ENCODE results near the gene TMPRSS6. TPM values are rescaled to one million over a fixed set of nuclear protein-coding genes. Genes with fewer than 3 reads are reported as not detected.

TMPRSS6 gene
- total RNA-seq, 6 experiments from 2014 or later, result 40.7 to 104 (median 60.6) TPM

DNA sequence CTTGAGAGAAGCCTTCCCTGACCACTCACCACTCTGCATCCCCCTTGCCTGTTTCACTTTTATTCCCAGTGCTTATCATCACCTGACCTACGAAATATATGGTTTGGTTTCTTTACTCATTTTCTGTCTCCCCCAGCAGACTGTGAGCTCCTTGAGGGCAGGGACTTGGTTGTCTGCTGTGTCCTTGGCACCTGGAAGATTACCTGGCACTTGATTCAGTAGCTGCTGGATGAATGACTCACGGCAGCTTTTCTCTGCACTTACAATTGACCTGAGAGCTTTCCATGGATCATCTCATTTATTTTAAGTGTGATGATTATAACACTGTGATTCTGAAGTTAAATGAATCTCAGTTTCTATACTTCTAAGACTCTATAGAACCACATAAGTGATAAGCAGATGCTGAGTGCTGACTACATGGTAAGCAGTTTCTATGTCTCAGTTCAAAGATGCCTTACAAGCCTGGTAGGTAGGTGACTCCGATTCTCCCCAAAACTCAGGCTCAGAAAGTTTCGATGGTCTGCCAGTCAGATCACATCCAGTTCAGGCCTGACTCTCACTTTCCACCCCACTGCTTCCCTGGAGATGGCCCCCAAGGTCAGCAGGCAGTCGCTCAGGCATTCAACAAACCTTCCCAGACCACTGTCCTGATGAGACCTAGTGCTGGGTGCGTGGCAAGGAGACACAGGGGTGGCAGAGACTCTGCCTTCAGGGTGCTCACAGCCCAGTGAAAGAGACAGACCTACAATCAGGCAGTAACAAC is 28.6 kb upstream of the TMPRSS6 start:
- Histone ChIP-seq H3K9me3 (no peaks in the 10 kb centered on the region), H3K36me3 (no peaks in the 10 kb centered on the region), H3K27ac (no peak overlapping the region), H3K4me1 (no peaks in the 10 kb centered on the region), H3K27me3 (no peaks in the 10 kb centered on the region), H3K4me3 (no peak overlapping the region)
- WGBS (ENCODE audit: insufficient coverage, low coverage, low lambda C conversion rate, missing lambda C conversion rate), result 76% methylated on average over 5 of the region's 6 CpGs
- intact Hi-C loops (cut with DNase I), result no loop called here
- TF ChIP-seq, protein P1, sequence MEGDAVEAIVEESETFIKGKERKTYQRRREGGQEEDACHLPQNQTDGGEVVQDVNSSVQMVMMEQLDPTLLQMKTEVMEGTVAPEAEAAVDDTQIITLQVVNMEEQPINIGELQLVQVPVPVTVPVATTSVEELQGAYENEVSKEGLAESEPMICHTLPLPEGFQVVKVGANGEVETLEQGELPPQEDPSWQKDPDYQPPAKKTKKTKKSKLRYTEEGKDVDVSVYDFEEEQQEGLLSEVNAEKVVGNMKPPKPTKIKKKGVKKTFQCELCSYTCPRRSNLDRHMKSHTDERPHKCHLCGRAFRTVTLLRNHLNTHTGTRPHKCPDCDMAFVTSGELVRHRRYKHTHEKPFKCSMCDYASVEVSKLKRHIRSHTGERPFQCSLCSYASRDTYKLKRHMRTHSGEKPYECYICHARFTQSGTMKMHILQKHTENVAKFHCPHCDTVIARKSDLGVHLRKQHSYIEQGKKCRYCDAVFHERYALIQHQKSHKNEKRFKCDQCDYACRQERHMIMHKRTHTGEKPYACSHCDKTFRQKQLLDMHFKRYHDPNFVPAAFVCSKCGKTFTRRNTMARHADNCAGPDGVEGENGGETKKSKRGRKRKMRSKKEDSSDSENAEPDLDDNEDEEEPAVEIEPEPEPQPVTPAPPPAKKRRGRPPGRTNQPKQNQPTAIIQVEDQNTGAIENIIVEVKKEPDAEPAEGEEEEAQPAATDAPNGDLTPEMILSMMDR (IDR thresholded peaks at IDR 0.05), result no peak
- TF ChIP-seq POLR2A (IDR thresholded peaks at IDR 0.05), result no peak
- ATAC-seq (no peak), DNase-seq (no peak)

DNA sequence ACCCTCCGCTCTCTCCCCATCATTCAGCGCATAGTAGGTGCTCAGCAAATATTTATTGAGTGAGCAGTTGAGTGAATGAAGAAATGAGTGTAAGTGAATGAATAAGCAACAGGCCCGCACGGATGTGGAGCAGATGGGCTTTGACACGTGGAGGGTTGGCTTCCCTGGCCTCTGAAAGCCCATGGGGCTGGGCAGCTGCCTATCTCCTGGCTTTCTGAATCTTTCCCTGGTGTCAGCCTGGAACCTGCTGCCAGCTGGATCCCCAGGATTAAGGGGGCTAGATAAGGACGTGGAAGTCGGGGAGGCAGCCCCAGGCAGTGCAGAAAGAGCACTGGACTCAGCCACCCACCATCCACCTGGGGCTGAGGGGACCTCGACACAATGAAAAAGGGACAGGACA is 27.6 kb upstream of the TMPRSS6 start:
- 80% methylated on average over 5 of the region's 8 CpGs for WGBS (ENCODE audit: insufficient coverage, low coverage, low lambda C conversion rate, missing lambda C conversion rate)
- Histone ChIP-seq H3K27ac (no peak overlapping the region), H3K36me3 (no peaks in the 10 kb centered on the region), H3K4me3 (no peak overlapping the region), H3K27me3 (no peaks in the 10 kb centered on the region), H3K4me1 (no peaks in the 10 kb centered on the region), H3K9me3 (no peaks in the 10 kb centered on the region)
- TF ChIP-seq POLR2A (IDR thresholded peaks at IDR 0.05), result no peak
- TF ChIP-seq, protein P1 (IDR thresholded peaks at IDR 0.05), result no peak
- no peak for DNase-seq
- ATAC-seq, result no peak
- intact Hi-C loops (cut with DNase I), result no loop called here

DNA sequence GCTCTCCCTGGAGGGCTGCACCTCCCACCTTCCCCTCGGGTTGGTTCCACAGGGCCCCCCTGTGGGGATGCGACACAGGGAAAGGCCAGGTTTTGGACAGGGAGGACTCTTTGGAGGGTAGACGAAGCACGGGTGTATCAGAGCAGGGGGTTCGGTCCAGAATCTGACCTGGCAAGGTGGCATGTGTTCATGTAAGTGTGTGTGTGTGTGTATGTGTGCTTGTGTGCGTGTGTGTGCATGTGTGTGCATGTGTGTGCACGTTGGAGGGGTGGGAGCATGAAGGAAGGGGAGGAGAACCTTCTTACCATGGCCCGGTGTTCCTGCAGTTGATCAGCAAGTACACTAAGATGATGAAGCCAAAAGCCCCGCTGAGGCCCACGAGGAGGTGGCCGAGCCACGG is 25.5 kb upstream of the TMPRSS6 start:
- no peaks in the 10 kb centered on the region for H3K27me3 ChIP-seq
- H3K27ac ChIP-seq, result no peak overlapping the region
- H3K36me3 ChIP-seq, result no peaks in the 10 kb centered on the region
- no peak for TF ChIP-seq POLR2A (IDR thresholded peaks at IDR 0.05)
- TF ChIP-seq, protein P1 (IDR thresholded peaks at IDR 0.05), result no peak
- ATAC-seq, result no peak
- WGBS (ENCODE audit: insufficient coverage, low coverage, low lambda C conversion rate, missing lambda C conversion rate), result 74% methylated on average over 3 of the region's 12 CpGs
- no peaks in the 10 kb centered on the region for H3K4me1 ChIP-seq
- intact Hi-C loops (cut with DNase I), result no loop called here
- no peaks in the 10 kb centered on the region for H3K9me3 ChIP-seq
- H3K4me3 ChIP-seq, result no peak overlapping the region
- DNase-seq, result no peak

DNA sequence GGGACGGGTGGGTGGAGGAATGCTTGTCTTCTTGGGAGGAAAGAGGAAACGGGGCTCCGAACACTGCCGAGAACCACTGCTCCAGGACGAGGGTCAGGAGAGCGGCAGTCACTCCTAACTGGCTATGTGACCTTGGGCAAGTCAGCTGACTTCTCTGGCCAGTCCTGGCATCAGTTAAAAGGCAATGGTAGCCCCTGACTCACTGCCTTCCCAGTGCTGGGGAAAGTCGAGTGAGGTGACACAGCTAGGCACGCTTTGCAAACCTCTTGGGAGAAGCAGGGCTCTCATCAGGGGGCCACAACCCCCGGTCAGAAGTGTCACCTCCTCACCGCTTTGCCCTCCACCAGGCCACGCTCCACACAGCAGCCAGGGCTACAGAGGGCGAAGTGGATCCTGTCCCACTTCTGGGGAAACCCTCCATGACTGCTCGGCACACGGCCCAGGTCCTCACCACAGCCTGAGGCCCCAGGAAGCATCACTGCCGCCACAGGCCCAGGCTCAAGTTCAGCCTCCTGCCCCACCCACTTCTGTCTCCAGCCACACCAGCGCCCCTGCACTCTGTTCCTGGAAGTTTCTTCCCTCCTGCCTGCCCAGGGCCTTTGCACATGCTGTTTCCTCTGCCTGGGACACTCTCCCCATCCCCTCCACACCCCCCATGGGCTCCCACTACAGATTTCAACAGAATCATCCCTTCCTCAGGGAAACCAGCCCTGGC is 23.9 kb upstream of the TMPRSS6 start:
- H3K27ac ChIP-seq, result no peak overlapping the region
- H3K9me3 ChIP-seq, result no peaks in the 10 kb centered on the region
- no peaks in the 10 kb centered on the region for H3K27me3 ChIP-seq
- WGBS (ENCODE audit: insufficient coverage, low coverage, low lambda C conversion rate, missing lambda C conversion rate), result 63% methylated on average over 5 of the region's 16 CpGs
- H3K4me3 ChIP-seq, result no peak overlapping the region
- peaks cover 0 to 9% (median 4%) of the 10 kb centered on the region in 4 donors for H3K4me1 ChIP-seq
- DNase-seq (no peak), ATAC-seq (no peak)
- no peak for TF ChIP-seq POLR2A (IDR thresholded peaks at IDR 0.05)
- TF ChIP-seq, protein P1 (IDR thresholded peaks at IDR 0.05), result no peak
- intact Hi-C loops (cut with DNase I), result no loop called here
- H3K36me3 ChIP-seq, result no peaks in the 10 kb centered on the region

Data from right lobe of liver (tissue), 6 donors.